HL-60/S4 treated with retinoic acid at 250 ng/mL for 4 days and 3 days (cell line): ENCODE data around the gene ZNF394.

ENCODE experiments used
- in situ Hi-C: fragments of 300-500 bp; cut with MboI; formaldehyde crosslinking; loops from 2 replicates; pipeline ENCODE4 v1.7.0; 2022; ENCODE audit warnings: low sequenced_read_pairs

Gene ZNF394

GRCh38 chr7:99453105-99453504 lies 47.0 kb downstream of the ZNF394 start:
- in situ Hi-C loops: no loop called here

GRCh38 chr7:99452541-99452940 lies 47.5 kb downstream of the ZNF394 start:
- in situ Hi-C loops: no loop called here

GRCh38 chr7:99451936-99452335 lies 48.1 kb downstream of the ZNF394 start:
- in situ Hi-C loops: no loop called here

GRCh38 chr7:99449326-99449725 lies 50.8 kb downstream of the ZNF394 start:
- in situ Hi-C loops: no loop called here

GRCh38 chr7:99448855-99449254 lies 51.2 kb downstream of the ZNF394 start:
- in situ Hi-C loops: no loop called here

GRCh38 chr7:99447943-99448342 lies 52.1 kb downstream of the ZNF394 start:
- in situ Hi-C loops: no loop called here

- in situ Hi-C loops: no loop called here
These were observed 54.0 kb downstream of the ZNF394 start for GRCh38 chr7:99446096-99446495.
